Activated CD8-positive, alpha-beta memory T cell treated with anti-CD3 and anti-CD28 coated beads, Interleukin-2, amount 50 U/mL, for 1 hour (primary cell): ENCODE data around the gene ADAMTSL1.

Experiments used
- DNase-seq: peaks from one replicate; pipeline ENCODE4 v3.0.0-alpha.2; 2020; ENCODE audit errors: extremely low read depth

Gene ADAMTSL1

GRCh38 chr9:18730241-18730640 lies 256.3 kb downstream of the ADAMTSL1 start:
- DNase-seq, result no peak

GRCh38 chr9:18739127-18739526 lies 265.2 kb downstream of the ADAMTSL1 start:
- DNase-seq, result no peak

- no peak for DNase-seq
These were observed 265.8 kb downstream of the ADAMTSL1 start for GRCh38 chr9:18739641-18740318.

GRCh38 chr9:18741359-18741758 lies 267.4 kb downstream of the ADAMTSL1 start:
- DNase-seq, result no peak

GRCh38 chr9:18741945-18742344 lies 268.0 kb downstream of the ADAMTSL1 start:
- DNase-seq, result no peak

GRCh38 chr9:18743421-18743820 lies 269.5 kb downstream of the ADAMTSL1 start:
- no peak for DNase-seq

- DNase-seq, result no peak
These were observed 270.0 kb downstream of the ADAMTSL1 start for GRCh38 chr9:18743971-18744370.

GRCh38 chr9:18745710-18746109 lies 271.8 kb downstream of the ADAMTSL1 start:
- DNase-seq, result no peak

- DNase-seq, result no peak
These were observed 272.7 kb downstream of the ADAMTSL1 start for GRCh38 chr9:18746631-18747030.

GRCh38 chr9:18747595-18747994 lies 273.6 kb downstream of the ADAMTSL1 start:
- no peak for DNase-seq

GRCh38 chr9:18748251-18748701 lies 274.3 kb downstream of the ADAMTSL1 start:
- no peak for DNase-seq

GRCh38 chr9:18749711-18750110 lies 275.8 kb downstream of the ADAMTSL1 start:
- no peak for DNase-seq

GRCh38 chr9:18753904-18754303 lies 280.0 kb downstream of the ADAMTSL1 start:
- no peak for DNase-seq

GRCh38 chr9:18754537-18754936 lies 280.6 kb downstream of the ADAMTSL1 start:
- DNase-seq, result no peak

GRCh38 chr9:18755263-18755662 lies 281.3 kb downstream of the ADAMTSL1 start:
- no peak for DNase-seq

GRCh38 chr9:18756712-18757125 lies 282.8 kb downstream of the ADAMTSL1 start:
- DNase-seq, result no peak

GRCh38 chr9:18759827-18760226 lies 285.9 kb downstream of the ADAMTSL1 start:
- DNase-seq, result no peak

- DNase-seq, result no peak
These were observed 287.9 kb downstream of the ADAMTSL1 start for GRCh38 chr9:18761742-18762300.

GRCh38 chr9:18766989-18767550 lies 293.1 kb downstream of the ADAMTSL1 start:
- no peak for DNase-seq

- no peak for DNase-seq
These were observed 295.1 kb downstream of the ADAMTSL1 start for GRCh38 chr9:18768951-18769622.

- DNase-seq, result no peak
These were observed 296.4 kb downstream of the ADAMTSL1 start for GRCh38 chr9:18770131-18770908.

- DNase-seq, result no peak
These were observed 297.1 kb downstream of the ADAMTSL1 start for GRCh38 chr9:18771011-18771410.
